ENCODE results near the gene PDE1C.
"Not testable (repeated sequence)": the region's sequence is repeated elsewhere in the genome, so short reads cannot be mapped to it uniquely, and the experiment has no call there.

The PDE1C gene

GRCh38 chr7:32043688-32044087, 26.5 kb downstream of the PDE1C start:
- no peak for DNase-seq (ENCODE audit: low read depth, low spot score)

GRCh38 chr7:32042900-32043299, 27.3 kb downstream of the PDE1C start:
- DNase-seq (ENCODE audit: low read depth, low spot score) = no peak

GRCh38 chr7:32039000-32039756, 31.0 kb downstream of the PDE1C start:
- no peak for DNase-seq (ENCODE audit: low read depth, low spot score)

GRCh38 chr7:32037650-32038198, 32.5 kb downstream of the PDE1C start:
- DNase-seq (ENCODE audit: low read depth, low spot score) = no peak

- no peak for DNase-seq (ENCODE audit: low read depth, low spot score)
Observed at GRCh38 chr7:32036557-32036956, 33.6 kb downstream of the PDE1C start.

- no peak for DNase-seq (ENCODE audit: low read depth, low spot score)
Observed at GRCh38 chr7:32034052-32034451, 36.2 kb downstream of the PDE1C start.

GRCh38 chr7:32033006-32033405, 37.2 kb downstream of the PDE1C start:
- no peak for DNase-seq (ENCODE audit: low read depth, low spot score)

GRCh38 chr7:32032211-32032610, 38.0 kb downstream of the PDE1C start:
- DNase-seq (ENCODE audit: low read depth, low spot score) = no peak

- no peak for DNase-seq (ENCODE audit: low read depth, low spot score)
Observed at GRCh38 chr7:32030904-32031692, 39.1 kb downstream of the PDE1C start.

- no peak for DNase-seq (ENCODE audit: low read depth, low spot score)
Observed at GRCh38 chr7:32026083-32026425, 44.2 kb downstream of the PDE1C start.

GRCh38 chr7:32025381-32026082, 44.7 kb downstream of the PDE1C start:
- DNase-seq (ENCODE audit: low read depth, low spot score) = no peak

GRCh38 chr7:32023376-32023775, 46.8 kb downstream of the PDE1C start:
- DNase-seq (ENCODE audit: low read depth, low spot score) = no peak

- DNase-seq (ENCODE audit: low read depth, low spot score) = no peak
Observed at GRCh38 chr7:32022966-32023365, 47.2 kb downstream of the PDE1C start.

GRCh38 chr7:32020551-32021159, 49.6 kb downstream of the PDE1C start:
- no peak for DNase-seq (ENCODE audit: low read depth, low spot score)

GRCh38 chr7:32018845-32019578, 51.2 kb downstream of the PDE1C start:
- DNase-seq (ENCODE audit: low read depth, low spot score) = no peak

GRCh38 chr7:32015133-32015532, 55.1 kb downstream of the PDE1C start:
- DNase-seq (ENCODE audit: low read depth, low spot score) = no peak

GRCh38 chr7:32013471-32013870, 56.7 kb downstream of the PDE1C start:
- not testable (repeated sequence) for DNase-seq (ENCODE audit: low read depth, low spot score)

- DNase-seq (ENCODE audit: low read depth, low spot score) = no peak
Observed at GRCh38 chr7:32005577-32005976, 64.6 kb downstream of the PDE1C start.

- DNase-seq (ENCODE audit: low read depth, low spot score) = no peak
Observed at GRCh38 chr7:32001948-32002347, 68.3 kb downstream of the PDE1C start.

GRCh38 chr7:31997423-31997822, 72.8 kb downstream of the PDE1C start:
- DNase-seq (ENCODE audit: low read depth, low spot score) = no peak

- DNase-seq (ENCODE audit: low read depth, low spot score) = no peak
Observed at GRCh38 chr7:31995134-31995533, 75.1 kb downstream of the PDE1C start.

Data from brain pericyte (primary cell).